Gastroesophageal sphincter (tissue), 3 donors: ENCODE data around the gene RTKN.

Source experiments
- POLR2A ChIP-seq, 2 donors: fragments of 450-650 bp; IDR thresholded peaks; one replicate each; pipeline ENCODE4 v1.6.1; 2017; ENCODE audit warnings: antibody characterized with exemption in 2 of 2, mild to moderate bottlenecking in 2 of 2, moderate library complexity in 1 of 2
- TF ChIP-seq, protein P1 (sequence below), 4 experiments: fragments of 200-600 bp in 2 of 4; fragments of 450-650 bp in 2 of 4; sonication (generic) in 1 of 4; IDR thresholded peaks; one replicate each; pipeline ENCODE4 v1.5.1; 2017 to 2019; ENCODE audit warnings: antibody characterized with exemption in 4 of 4, mild to moderate bottlenecking in 2 of 4, moderate library complexity in 2 of 4

DNA sequence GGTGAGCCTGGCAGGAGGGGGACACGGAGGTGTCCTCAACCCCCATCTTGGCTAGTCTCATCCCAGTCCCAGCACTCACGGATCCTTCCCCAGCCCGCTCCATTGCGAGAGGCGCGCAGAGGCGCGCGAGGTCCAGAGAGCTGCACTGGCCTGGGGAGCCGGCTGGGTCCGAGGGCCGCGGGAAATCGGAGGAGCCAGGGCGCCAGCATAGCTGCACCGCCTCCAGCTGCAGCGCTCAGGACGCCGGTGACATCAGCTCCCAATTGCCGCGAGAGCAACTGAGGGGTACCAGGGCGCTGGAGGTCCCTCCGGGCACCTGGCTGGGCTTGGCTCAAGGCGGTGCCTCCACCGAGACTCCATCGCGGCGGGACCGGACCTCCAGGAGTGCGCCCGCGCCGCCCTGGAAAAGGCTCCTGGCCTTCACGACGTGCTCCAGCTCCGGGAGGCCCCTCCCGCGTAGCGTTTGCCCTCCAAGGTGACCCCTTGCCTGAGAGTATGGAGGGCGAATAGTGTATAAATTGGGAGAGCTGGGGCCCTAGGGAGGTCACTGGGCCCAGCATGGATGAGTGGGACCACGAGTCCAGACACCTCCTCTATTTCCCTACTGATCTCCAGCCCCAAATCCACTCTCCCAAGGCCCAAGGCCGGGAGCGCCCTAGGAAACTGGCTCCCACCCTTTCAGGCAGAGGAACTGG is 5.5 kb downstream of the RTKN start:
- TF ChIP-seq, protein P1, sequence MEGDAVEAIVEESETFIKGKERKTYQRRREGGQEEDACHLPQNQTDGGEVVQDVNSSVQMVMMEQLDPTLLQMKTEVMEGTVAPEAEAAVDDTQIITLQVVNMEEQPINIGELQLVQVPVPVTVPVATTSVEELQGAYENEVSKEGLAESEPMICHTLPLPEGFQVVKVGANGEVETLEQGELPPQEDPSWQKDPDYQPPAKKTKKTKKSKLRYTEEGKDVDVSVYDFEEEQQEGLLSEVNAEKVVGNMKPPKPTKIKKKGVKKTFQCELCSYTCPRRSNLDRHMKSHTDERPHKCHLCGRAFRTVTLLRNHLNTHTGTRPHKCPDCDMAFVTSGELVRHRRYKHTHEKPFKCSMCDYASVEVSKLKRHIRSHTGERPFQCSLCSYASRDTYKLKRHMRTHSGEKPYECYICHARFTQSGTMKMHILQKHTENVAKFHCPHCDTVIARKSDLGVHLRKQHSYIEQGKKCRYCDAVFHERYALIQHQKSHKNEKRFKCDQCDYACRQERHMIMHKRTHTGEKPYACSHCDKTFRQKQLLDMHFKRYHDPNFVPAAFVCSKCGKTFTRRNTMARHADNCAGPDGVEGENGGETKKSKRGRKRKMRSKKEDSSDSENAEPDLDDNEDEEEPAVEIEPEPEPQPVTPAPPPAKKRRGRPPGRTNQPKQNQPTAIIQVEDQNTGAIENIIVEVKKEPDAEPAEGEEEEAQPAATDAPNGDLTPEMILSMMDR (IDR thresholded peaks at IDR 0.05) = no peak
- no peak for TF ChIP-seq POLR2A (IDR thresholded peaks at IDR 0.05)
